Measurements from ENCODE around the gene TMEM154. TPM values are rescaled to one million over a fixed set of nuclear protein-coding genes. Genes with fewer than 3 reads are reported as not detected.

The TMEM154 gene
- total and polyA plus RNA-seq, 10 donors, result 5.0 to 72.3 (median 27.4) TPM

DNA sequence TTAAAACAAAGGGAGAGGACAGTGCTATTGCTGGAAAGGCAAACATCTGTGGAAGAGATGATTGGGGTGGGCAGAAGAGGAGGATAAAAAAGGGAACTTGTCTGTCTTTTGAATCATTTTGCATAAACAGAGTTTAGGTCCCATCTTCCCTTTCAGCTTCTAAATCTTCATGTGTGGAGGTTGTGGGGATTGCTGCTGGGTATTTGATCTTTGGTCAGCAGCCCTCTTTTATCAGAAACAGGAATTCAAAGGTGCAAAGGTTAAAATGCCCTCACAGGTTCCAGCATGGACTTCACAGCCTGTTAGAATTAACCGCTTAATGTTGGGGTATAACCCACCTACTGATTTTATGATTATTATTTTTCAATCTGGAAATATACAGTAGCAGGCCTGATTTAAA, 39.5 kb upstream of the TMEM154 start:
- no peak for DNase-seq
- H3K27ac ChIP-seq, result no peak overlapping the region
- no peaks in the 10 kb centered on the region for H3K27me3 ChIP-seq (replicated peaks in 1 of 7)
- H3K4me1 ChIP-seq, result peaks cover 0 to 5% (median 0%) of the 10 kb centered on the region in 6 donors
- H3K36me3 ChIP-seq, result no peaks in the 10 kb centered on the region
- H3K4me3 ChIP-seq, result no peak overlapping the region
- TF ChIP-seq POLR2AphosphoS5 (IDR thresholded peaks at IDR 0.05), result no peak
- TF ChIP-seq, protein P1, sequence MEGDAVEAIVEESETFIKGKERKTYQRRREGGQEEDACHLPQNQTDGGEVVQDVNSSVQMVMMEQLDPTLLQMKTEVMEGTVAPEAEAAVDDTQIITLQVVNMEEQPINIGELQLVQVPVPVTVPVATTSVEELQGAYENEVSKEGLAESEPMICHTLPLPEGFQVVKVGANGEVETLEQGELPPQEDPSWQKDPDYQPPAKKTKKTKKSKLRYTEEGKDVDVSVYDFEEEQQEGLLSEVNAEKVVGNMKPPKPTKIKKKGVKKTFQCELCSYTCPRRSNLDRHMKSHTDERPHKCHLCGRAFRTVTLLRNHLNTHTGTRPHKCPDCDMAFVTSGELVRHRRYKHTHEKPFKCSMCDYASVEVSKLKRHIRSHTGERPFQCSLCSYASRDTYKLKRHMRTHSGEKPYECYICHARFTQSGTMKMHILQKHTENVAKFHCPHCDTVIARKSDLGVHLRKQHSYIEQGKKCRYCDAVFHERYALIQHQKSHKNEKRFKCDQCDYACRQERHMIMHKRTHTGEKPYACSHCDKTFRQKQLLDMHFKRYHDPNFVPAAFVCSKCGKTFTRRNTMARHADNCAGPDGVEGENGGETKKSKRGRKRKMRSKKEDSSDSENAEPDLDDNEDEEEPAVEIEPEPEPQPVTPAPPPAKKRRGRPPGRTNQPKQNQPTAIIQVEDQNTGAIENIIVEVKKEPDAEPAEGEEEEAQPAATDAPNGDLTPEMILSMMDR (IDR thresholded peaks at IDR 0.05 in 8 of 11, conservative IDR thresholded peaks at IDR 0.05 in 3 of 11), result no peak
- intact Hi-C loops (cut with DNase I; ENCODE audit: low total_unique reads), result no loop called here
- H3K9me3 ChIP-seq, result peaks cover 0 to 15% (median 0%) of the 10 kb centered on the region in 8 donors
- WGBS, 5 donors, result 59 to 100% (median 97%) methylated on average over 1 of the region's 1 CpG

DNA sequence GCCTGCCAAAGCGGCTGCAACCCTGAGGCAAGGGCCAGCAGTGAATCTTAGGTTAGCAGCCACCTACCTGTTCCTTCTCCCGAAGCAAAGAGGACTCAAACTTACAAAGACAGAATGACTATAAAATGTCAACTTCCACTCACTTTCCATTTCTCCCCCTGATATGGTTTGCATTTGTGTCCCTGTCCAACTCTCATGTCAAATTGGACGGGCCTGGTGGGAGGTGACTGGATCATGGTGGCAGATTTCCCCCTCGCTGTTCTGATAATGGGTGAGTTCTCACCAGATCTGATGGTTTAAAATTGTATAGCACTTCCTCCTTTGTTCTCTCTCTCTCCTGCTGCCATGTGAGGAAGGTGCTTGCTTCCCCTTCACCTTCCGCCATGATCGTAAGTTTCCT, 35.3 kb upstream of the TMEM154 start:
- Histone ChIP-seq H3K4me1 (peaks cover 0 to 6% (median 0%) of the 10 kb centered on the region in 6 donors), H3K4me3 (no peak overlapping the region), H3K36me3 (no peaks in the 10 kb centered on the region), H3K27me3 (replicated peaks in 1 of 7) (no peaks in the 10 kb centered on the region), H3K9me3 (peaks cover 0 to 15% (median 0%) of the 10 kb centered on the region in 8 donors), H3K27ac (no peak overlapping the region)
- no peak for DNase-seq
- TF ChIP-seq, protein P1 (IDR thresholded peaks at IDR 0.05 in 8 of 11, conservative IDR thresholded peaks at IDR 0.05 in 3 of 11), result no peak
- no peak for TF ChIP-seq POLR2AphosphoS5 (IDR thresholded peaks at IDR 0.05)
- TF ChIP-seq POLR2A (IDR thresholded peaks at IDR 0.05), result no peak
- intact Hi-C loops (cut with DNase I; ENCODE audit: low total_unique reads), result no loop called here
- 90 to 97% (median 95%) methylated on average over 6 of the region's 6 CpGs for WGBS, 5 donors

DNA sequence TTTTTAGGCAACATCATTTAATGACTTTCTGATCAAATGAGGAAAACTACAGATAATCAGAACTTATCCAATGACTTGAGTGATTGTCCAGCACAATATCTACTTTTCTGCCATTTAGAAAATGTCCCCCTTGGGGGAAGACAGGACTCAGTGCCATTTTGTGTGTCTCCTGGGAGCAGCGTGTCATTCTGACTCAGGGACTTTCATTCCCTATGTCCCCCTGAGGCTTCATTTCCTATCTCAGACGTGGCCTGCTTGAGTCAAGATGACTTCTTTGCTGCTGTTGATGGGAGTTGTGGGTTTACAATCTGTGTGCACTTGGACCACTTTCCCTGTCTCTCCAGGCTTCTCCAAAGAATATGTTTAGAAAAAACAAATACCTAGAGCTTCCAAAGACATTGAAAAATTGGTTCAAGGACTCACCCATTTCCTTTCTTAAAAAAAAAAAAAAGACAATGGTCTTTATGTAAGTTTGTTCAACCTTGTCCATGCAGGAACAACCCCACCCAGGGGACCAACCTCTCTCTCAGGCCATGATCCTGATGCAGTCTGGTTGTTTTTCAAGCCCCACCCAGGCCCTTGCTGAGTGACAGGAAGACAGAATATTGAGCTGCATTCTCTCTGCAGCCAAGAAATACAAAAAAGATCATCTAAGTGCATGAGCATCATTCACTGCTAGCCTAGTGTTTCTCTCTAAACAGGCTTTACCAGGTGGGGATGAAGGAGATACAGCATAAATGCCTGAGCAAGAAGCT, 34.3 kb upstream of the TMEM154 start:
- 46 to 60% (median 54%) methylated on average over 2 of the region's 2 CpGs for WGBS, 5 donors
- Histone ChIP-seq H3K9me3 (peaks cover 0 to 15% (median 0%) of the 10 kb centered on the region in 8 donors), H3K4me1 (peaks cover 0 to 6% (median 0%) of the 10 kb centered on the region in 6 donors), H3K36me3 (no peaks in the 10 kb centered on the region), H3K4me3 (no peak overlapping the region), H3K27me3 (replicated peaks in 1 of 7) (no peaks in the 10 kb centered on the region), H3K27ac (peak overlapping the region in 1 of 8 donors; percentile 5)
- intact Hi-C loops (cut with DNase I; ENCODE audit: low total_unique reads), result no loop called here
- TF ChIP-seq, protein P1 (IDR thresholded peaks at IDR 0.05 in 8 of 11, conservative IDR thresholded peaks at IDR 0.05 in 3 of 11), result no peak
- TF ChIP-seq POLR2A (IDR thresholded peaks at IDR 0.05), result no peak
- no peak for TF ChIP-seq POLR2AphosphoS5 (IDR thresholded peaks at IDR 0.05)
- no peak for DNase-seq

DNA sequence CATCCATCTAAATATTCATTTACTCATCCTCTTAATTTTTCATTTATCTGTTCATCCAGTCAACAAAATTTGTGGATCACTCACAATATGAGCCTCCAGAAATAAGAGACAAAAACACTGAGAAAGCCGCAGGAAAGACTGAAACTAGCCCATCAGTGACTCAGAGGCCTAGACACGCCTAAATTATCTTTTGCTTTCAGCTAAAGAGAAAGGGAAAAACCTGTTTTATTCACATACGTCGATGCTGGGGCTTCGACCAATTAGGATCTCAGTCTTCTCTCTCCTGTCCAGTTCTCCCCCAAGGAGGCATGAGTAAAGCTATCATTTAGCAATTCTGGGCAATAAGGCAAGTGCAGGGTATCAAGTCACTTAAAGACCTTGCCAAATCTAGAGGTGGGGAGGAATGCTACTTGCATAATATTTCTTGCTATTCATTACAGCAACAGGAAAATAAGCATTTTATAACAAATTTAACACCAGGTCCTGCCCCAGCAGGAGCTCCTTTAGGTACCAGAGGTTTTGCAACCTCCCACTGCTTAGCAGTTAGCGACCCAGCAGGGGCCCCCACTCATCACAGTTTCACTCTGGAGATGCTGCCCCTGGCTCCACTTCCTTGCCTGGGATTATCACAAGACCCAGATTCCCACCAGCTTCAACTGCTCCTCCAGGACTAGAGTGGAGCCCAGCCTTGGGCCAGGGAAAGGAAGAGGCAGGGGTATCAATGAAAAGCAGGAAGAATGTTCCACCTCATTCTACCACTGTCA, 30.1 kb upstream of the TMEM154 start:
- no peaks in the 10 kb centered on the region for H3K27me3 ChIP-seq (replicated peaks in 1 of 7)
- intact Hi-C loops (cut with DNase I; ENCODE audit: low total_unique reads), result no loop called here
- WGBS, 5 donors, result 68 to 83% (median 75%) methylated on average over 5 to 6 of the region's 6 CpGs

More for the DNA sequence above, 30.1 kb upstream of the TMEM154 start:
- Histone ChIP-seq H3K4me1 (peaks cover 0 to 6% (median 0%) of the 10 kb centered on the region in 6 donors), H3K9me3 (peaks cover 0 to 15% (median 3%) of the 10 kb centered on the region in 8 donors), H3K4me3 (no peak overlapping the region), H3K36me3 (no peaks in the 10 kb centered on the region), H3K27ac (no peak overlapping the region)
- no peak for DNase-seq
- no peak for TF ChIP-seq POLR2A (IDR thresholded peaks at IDR 0.05)

Data from spleen (tissue), 11 donors.